ENCODE results near the gene USP49.

GRCh38 chr6:41877051-41877680, 18.0 kb downstream of the USP49 start:
- TF ChIP-seq POLR2AphosphoS5 (IDR thresholded peaks at IDR 0.05) (no peak), CTCF (IDR thresholded peaks at IDR 0.05) (no peak), EP300 (IDR thresholded peaks at IDR 0.05) (no peak)
